GM21360 (cell line): ENCODE measurements around the gene TBX19.

Experiments used
- ATAC-seq: cut with Tn5 transposase; IDR thresholded peaks from one replicate; pipeline ENCODE4 v1.9.1; 2021; ENCODE audit warnings: mild to moderate bottlenecking, moderate library complexity; ENCODE audit not compliant: unreplicated experiment

TBX19 gene

DNA sequence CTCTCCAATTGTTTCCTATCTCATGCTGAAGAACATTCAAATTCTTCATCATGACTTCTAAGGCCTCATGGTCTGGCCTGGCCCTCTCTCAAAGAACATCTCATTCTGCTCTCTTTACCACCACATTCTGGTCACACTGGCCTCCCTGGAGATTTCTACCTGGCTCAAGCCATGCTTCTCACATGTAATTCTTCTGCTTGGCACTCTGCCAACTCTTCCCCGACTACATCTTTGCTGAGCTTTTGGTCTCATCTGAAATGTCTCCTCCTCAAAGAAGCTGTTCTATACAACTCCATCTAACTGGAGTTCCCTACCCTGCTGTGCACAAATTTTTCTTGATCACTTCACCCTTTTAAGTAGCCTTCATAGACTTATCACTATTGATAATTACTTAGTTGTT is 1.4 kb upstream of the TBX19 start:
- no peak for ATAC-seq

- ATAC-seq: no peak
Observed at GRCh38 chr1:168281603-168282325, 1.1 kb downstream of the TBX19 start.

- ATAC-seq: no peak
Observed at GRCh38 chr1:168285521-168285790, 4.8 kb downstream of the TBX19 start.

- no peak for ATAC-seq
Observed at GRCh38 chr1:168285971-168286927, 5.6 kb downstream of the TBX19 start.

DNA sequence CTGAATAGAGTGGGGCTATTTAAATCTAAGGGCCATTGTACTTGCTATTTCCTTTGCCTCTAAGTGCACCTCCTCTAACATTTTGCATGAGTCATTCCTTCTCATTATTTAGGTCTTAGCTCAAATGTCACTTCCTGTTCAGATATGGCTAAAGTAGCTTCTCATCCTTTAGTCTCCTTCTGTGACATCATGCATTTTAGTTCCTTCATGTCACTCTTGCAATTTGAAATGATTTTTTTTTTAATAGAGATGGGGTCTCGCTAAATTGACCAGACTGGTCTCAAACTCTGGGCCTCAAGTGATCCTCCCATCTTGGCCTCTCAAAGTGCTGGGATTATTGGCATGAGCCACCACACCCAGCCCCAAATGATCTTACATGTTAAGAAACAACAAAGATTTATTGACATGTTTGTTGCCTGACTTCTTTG is 6.6 kb downstream of the TBX19 start:
- no peak for ATAC-seq

DNA sequence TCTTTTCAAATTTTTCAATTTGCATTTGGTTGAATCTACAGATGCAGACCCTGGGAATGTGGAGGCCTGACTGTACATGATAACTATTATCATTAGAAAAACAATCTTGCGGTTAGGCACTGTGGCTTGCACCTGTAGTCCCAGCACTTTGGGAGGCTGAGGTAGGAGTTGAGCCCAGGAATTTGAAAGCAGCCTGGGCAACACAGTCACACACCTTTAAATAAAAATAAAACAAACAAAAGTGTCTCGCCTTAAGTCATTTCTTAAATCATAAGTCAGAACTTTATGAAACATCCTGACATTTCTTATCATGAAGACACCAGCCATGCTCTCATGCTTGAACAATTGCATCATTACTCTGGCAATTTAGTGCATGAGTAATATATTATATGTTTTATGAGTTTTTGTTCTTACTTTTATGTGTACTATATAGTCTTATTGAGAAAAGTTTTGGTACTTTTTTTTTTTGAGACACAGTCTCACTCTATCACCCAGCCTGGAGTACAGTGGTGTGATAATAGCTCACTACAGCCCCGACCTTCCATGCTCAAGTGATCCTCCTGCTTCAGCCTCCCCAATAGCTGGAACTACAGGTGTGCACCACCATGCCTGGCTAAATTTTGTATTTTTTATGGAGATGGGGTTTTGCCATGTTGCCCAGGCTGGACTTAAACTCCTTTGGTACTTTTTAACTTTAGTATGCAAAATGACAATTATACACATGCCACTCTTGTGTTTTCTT is 7.8 kb downstream of the TBX19 start:
- ATAC-seq: no peak

GRCh38 chr1:168291222-168291837 is 10.7 kb downstream of the TBX19 start:
- no peak for ATAC-seq

DNA sequence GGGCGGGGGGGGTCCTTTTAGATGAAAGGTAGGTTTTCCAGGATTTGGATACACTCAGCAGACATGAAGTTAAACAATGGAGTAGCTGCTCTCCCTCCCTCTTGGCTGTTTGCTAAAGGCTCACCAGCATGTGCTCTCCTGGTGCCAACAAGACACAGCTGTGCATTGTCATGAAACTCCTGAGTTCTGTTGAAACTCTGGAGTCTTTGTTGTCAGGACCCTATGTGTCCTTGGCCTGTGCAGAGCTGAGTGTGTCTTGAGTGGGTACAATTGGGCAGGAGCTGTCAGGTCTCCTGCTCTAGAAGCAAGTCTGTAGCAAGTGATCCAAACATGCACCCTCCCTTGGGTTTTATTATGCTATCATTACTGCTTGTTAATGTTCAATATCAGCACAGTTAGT is 12.7 kb downstream of the TBX19 start:
- no peak for ATAC-seq

- no peak for ATAC-seq
Observed at GRCh38 chr1:168295411-168296114, 14.9 kb downstream of the TBX19 start.

GRCh38 chr1:168297019-168297730 is 16.5 kb downstream of the TBX19 start:
- ATAC-seq: no peak

DNA sequence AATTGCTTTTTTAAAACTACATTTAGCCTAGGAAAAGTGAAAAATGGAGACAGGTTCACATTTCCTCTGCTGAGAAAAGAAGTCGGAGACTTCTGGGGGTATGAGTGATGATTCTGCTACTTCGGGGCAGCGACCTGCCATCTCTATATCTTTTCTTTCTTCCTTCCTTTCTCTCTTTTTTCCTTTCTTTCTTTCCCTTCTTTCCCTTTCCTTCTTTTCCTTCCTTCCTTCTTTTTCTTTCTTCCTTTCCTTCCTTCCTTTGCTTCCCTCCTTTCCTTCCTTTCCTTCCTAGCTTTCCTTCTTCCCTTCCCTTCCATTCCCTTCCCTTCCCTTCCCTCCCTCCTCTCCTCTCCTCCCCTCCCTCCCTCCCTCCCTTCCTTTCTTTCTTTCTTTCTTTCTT is 17.8 kb downstream of the TBX19 start:
- no peak for ATAC-seq

GRCh38 chr1:168300626-168301025 is 19.9 kb downstream of the TBX19 start:
- ATAC-seq: no peak

DNA sequence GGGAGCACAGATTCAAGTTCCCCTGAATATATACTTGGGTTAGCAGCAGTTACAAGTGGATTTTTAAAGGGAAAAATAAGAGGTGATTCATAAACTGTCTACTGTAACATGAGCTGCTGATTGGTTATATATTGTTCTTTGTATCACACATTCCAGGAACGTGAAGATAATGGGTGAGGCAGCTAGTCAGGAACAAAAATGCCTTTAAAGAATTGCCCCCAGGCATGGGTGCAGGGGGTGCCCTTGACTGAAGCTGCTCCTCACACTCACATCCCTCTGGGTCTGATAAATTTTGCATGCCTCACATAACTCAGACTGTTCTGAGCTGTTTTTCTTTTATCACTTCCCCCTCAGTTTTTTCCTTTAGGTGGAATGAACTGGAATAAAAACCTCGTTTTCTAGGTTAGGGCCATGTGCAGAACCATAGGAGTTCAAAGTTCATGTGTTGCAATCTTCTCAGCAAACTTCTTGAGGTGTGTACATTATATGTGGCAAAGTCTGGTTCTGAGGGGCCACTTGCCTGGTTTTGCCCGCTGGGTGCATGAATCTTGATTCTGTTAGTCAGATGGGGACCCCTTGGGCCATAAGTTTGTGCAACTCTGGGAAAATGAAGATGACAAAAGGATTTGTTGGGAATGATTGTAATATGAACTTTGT is 21.1 kb downstream of the TBX19 start:
- no peak for ATAC-seq

DNA sequence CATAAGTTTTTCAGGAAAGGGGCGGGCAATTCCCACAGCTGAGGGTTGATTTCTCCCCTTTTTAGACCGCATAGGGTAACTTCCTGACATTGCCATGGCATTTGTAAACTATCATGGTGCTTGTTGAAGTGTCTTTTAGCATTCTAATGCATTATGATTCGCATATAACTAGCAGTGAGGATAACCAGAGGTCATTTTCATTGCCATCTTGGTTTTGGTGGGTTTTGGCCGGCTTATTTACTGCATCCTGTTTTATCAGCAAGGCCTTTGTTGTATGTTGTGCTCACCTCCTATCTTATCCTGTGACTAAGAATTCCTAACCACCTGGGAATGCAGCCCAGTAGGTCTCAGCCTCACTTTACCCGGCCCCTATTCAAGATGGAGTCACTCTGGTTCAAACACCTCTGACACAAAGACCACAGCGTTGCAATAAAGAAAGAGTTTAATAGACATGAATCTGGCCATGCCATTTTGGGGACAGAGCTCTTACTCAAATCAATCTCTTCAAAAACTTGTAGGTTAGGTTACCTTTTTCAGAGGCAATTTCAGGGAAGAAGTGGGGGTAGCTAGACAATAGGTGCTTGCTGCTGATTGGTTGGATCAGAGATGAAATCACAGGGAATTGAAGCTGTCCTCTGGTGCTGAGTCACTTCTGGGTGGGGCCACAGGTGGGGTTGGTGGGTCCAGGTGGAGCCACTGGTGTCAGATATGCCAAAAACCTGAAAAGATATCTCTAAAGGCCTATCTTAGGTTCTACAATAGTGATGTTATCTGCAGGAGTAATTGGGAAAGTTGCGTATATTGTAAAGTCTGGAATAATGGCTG is 23.3 kb downstream of the TBX19 start:
- no peak for ATAC-seq

GRCh38 chr1:168304865-168305264 is 24.2 kb downstream of the TBX19 start:
- no peak for ATAC-seq

DNA sequence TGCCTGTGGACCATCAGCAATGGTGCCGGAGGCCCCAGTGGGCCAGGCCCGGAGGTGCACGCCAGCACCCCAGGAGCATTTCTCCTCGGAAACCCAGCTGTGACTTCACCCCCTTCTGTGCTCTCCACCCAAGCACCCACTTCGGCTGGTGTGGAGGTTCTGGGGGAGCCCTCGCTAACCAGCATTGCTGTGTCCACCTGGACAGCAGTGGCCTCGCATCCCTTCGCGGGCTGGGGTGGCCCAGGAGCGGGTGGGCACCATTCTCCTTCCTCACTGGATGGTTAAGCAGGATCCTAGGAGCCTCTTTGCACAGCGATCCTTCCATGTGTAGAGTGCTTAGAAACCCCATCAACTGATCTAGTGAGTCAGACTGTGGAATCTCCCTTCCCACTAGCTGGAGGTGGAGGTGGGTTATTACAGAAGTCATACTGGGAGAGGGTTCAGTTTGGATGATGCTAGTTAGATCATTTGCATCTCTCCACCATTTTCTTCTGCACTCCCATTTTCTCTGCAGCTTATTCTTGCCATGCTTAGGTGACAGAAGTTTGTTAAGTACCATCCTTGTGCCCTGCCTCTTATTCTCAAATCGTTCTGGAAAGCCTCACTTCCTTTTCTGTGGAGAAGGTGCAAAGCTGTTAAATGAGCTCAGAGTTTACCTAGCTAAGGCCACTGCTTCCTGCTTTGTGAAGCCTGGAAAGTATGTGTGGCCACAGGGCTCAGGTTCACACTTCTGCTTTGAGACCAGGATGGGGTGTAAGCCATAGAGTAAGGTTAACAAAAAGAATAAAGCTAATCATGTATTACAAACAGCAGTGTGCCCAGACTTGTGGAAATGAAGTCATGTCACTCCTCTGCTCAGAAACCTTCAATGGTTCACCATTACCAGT is 32.3 kb downstream of the TBX19 start:
- ATAC-seq: no peak

- no peak for ATAC-seq
Observed at GRCh38 chr1:168316142-168316541, 35.5 kb downstream of the TBX19 start.

DNA sequence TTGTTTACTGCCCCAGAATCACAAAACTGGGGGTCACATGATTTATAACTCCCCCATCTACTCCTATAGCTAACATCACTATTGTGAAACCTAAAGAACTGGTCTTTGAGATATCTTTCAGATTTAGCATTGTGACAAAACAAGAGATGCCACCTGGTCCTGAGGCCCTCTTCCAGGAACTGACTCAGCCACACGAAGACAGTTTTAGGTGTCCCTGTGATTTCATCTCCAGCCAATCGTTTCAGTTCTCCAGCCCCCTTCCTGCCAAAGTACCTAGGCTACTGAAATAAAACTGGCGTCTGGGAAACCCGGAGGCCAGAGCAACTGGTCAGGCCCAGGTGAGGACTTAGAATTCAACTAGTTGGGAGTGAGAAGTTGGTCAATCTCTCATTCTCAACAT is 36.6 kb downstream of the TBX19 start:
- ATAC-seq: no peak
